GM12872 (cell line): Measurements from ENCODE around the gene ZCCHC14.

ENCODE experiments used
- TF ChIP-seq, protein P1 (sequence below): IDR thresholded peaks from 3 replicates; pipeline ENCODE4 v1.5.1; 2011; ENCODE audit warnings: low read depth, mild to moderate bottlenecking, low read length, moderate library complexity; ENCODE audit not compliant: insufficient read depth

Gene ZCCHC14

DNA sequence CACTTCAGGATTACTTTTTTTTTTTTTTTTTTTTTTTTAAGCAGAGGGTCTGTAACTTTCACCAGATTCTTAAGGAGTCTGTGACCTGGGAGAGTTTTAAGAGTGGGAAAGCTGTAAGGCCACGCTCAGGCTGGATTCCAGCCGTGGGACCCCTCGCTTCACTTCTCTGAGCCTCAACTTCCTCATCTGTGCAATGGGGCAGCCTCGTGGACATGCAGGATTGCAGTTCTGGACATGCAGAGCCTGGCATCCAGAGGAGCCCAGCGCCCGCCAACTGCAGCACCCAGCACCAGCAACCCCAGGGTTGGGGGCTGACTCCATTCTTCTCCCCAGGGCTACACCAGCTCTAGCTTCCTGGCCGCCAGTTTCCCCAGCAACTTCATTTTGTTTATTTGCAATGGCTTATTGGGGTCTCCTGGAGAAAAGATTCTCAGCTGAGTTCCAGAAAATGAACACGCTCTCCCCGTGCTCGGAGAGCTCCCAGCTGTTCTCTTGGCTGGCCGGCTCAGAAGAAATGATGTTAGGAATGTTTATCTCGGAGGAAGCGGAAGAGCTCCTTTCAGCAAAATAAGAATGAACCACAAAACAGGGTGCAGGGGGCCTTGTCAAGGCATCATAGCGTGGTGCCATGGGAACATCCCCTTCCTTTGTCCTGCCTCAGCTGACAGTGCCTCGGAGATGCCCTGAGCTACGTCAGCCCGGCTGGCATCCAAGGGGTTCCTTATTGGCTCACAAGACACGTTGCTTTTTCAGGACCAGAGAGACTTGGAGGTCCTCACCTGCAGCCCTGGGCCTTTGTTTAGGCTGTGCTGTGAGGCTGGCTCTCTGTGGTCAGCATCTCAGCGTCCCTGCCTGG, 22.9 kb upstream of the ZCCHC14 start:
- TF ChIP-seq, protein P1, sequence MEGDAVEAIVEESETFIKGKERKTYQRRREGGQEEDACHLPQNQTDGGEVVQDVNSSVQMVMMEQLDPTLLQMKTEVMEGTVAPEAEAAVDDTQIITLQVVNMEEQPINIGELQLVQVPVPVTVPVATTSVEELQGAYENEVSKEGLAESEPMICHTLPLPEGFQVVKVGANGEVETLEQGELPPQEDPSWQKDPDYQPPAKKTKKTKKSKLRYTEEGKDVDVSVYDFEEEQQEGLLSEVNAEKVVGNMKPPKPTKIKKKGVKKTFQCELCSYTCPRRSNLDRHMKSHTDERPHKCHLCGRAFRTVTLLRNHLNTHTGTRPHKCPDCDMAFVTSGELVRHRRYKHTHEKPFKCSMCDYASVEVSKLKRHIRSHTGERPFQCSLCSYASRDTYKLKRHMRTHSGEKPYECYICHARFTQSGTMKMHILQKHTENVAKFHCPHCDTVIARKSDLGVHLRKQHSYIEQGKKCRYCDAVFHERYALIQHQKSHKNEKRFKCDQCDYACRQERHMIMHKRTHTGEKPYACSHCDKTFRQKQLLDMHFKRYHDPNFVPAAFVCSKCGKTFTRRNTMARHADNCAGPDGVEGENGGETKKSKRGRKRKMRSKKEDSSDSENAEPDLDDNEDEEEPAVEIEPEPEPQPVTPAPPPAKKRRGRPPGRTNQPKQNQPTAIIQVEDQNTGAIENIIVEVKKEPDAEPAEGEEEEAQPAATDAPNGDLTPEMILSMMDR = no peak

DNA sequence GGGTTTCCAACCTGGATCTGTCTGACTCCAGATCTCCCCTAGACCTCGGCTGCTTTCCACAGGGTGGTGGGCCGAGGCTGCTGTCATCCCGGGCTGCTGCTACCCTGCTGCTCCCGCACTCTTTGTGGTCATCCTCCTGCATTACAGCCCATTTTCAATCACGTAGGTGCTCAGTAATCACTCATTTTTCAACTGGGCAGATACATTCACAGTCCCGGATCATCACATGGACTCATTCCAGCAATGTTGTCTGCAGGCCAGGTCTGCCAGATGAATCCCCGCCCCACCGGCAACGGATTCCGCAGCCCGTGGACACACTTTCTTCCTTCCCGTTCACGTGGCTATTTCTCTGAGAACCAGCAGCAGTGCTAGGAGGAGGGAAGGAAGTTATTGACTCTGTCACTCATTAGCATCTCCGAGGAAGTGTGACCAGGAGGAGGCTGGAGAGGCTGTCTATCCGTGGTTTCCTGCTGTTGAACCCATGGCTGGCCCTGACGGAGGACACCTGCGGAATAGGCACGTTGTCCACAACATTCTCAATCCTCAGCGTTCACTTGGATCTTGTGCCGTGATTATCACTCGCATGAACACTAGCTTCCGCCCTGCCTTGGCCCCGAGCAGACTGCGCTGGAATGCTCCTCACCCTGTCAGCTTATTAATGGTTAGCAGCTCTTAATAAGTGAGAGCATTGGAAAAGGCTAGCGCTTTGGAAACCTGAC, 14.7 kb upstream of the ZCCHC14 start:
- TF ChIP-seq, protein P1 = no peak

DNA sequence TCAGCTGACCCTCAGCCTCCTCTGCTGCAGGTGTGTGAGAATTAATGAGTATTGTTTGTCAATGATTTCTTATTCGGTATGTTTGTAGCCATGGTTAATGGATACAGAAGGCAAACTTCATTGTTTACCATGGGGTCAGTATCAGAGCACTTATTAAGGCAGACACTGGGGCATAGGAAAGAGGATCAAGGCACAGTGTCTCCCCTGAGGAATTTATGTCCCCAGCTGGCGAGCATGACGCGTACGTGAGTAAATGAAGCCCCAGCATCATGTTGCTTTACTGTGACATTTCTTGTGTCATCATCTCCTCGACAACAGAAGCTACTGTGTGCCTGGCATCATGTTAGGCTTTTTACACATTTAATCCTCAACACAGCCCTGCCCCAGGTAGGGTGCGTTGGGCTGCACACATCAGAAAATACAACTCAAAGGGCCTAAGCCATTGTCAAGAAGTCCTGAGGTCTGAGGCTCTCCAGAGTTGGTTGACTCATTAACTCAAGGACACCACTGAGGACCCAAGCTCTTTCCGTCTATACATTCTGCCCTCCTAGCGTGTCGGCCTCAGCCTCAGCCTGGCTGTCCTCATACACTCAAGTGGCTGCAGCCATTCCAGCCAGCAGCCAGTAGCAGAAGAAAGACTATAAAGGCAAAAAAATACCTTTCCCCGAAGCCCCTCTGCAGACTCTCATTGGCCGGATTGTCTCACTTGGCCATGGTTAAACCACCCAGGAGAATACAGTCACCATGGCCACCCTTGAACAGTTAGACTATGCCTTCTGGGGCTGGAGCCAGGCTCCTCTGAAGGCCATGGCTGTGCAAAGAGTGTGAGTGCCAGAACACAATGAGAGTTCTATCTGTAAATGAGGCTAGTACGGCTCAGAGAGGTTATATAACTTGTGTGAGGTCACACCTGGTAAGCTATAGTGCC, 13.9 kb upstream of the ZCCHC14 start:
- TF ChIP-seq, protein P1 = no peak

DNA sequence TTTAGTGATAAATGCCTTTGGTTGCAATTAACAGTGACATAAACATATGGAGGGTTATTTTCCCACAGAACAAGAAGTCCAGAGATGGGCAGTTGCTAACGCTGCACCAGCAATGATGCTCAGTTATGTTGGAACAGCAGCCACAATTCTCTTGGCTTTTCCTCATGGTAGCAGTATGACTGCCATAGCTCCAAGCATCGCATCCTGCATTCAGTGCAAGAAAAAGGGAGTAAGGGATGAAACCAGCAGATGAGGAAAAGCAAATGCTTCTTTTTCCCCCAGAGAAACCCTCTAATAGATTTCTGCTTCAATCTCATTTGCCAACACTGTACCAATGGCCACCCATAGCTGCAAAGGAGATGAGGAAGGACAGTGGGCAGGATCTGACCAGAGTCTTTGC, 13.0 kb upstream of the ZCCHC14 start:
- TF ChIP-seq, protein P1 = no peak

DNA sequence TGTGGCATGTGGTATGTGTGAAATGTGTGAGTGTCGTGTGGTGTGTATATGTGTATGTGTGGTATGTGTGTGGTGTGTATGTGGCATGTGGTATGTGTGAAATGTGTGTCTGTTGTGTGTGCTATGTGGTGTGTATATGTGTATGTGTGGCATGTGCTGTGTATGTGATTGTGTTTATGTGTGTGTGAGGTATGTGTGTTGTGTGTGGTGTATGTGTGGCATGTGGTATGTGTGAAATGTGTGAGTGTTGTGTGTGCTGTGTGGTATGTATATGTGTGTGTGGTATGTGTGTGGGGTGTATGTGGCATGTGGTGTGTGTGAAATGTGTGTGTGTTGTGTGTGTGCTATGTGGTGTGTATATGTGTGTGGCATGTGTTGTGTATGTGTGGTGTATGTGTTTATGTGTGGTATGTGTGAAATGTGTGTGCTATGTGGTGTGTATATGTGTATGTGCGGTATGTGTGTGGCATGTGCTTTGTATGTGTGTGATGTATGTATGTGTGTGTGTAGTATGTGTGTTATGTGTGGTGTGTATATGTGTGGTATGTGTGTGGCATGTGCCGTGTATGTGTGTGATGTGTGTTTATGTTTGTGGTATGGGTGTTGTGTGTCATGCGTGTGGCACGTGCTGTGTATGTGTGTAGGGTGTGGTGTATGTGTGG, 9.6 kb upstream of the ZCCHC14 start:
- TF ChIP-seq, protein P1 = no peak

DNA sequence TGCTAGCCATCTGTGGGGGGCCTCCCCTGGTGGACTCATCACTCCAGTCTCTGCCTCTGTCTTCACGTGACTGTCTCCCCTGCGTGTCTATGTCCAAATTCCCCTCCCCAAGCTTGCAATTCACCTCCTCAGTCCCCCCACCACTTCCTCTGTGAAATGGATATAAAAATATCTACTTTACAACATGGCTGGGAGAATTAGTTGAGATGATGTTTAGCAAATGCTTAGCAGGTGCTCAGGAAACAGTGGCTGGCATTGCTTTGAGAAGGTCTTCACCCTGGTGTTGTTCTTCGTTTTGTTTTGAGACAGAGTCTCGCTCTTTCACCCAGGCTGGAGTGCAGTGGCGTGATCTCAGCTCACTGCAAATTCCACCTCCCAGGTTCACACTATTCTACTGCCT, 8.3 kb upstream of the ZCCHC14 start:
- TF ChIP-seq, protein P1 = no peak

DNA sequence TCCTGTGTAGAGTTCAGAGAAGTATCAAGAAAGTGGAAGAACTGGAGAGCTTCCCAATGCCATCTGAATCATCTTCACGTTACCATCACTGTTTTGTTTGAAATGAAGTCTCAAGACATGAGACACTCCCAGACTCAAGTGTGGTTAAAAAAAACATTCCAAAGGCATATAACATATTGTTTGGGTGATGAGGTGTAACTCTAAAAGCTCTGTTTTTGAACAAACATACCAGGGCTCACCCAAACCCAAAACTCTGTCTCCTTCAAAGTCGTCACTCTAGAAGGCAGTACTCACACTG, 6.3 kb upstream of the ZCCHC14 start:
- TF ChIP-seq, protein P1 = no peak
